H1 (cell line): ENCODE measurements around the gene GLUL. TPM values are rescaled to one million over a fixed set of nuclear protein-coding genes. Genes with fewer than 3 reads are reported as not detected.

Experiments
- CTCF ChIA-PET: fragments of 300-600 bp; sonication (Branson Sonifier 250); formaldehyde crosslinking; loops from one replicate; lab custom pipeline; 2021; ENCODE audit not compliant: partially characterized antibody; lab: Charles Lee
- POLR2A ChIA-PET: fragments of 300-600 bp; sonication (Branson Sonifier 250); formaldehyde crosslinking; loops from one replicate; lab custom pipeline; 2021; ENCODE audit warnings: inconsistent platforms; ENCODE audit not compliant: partially characterized antibody; lab: Charles Lee
- DNase-seq, 2 experiments: peaks; one replicate each; pipeline versions ENCODE4 v3.0.0 to v3.0.0-alpha.2; 2010 to 2022; ENCODE audit warnings: low spot score in 2 of 2, low read depth in 1 of 2, mixed read lengths in 1 of 2
- FAIRE-seq: peaks from 2 replicates; lab custom pipeline; 2011; peaks lifted over from hg19 to GRCh38; lab: Jason Lieb, UNC
- H2AFZ ChIP-seq: 2 replicates; pipeline ENCODE4 v1.8.1; 2012; ENCODE audit warnings: low read length, inconsistent platforms
- H2AK5ac ChIP-seq: 2 replicates; pipeline ENCODE4 v1.6.1; 2013; ENCODE audit warnings: low read depth, low read length
- H2BK120ac ChIP-seq: replicated peaks from 2 replicates; pipeline ENCODE3; 2013; ENCODE audit warnings: low read depth, low read length, inconsistent platforms
- H2BK12ac ChIP-seq: 2 replicates; pipeline ENCODE4 v1.6.1; 2013; ENCODE audit warnings: low read depth, low read length
- H2BK15ac ChIP-seq: 2 replicates; pipeline ENCODE4 v1.6.1; 2013; ENCODE audit warnings: low read length
- H2BK20ac ChIP-seq: 2 replicates; pipeline ENCODE4 v1.6.1; 2013; ENCODE audit warnings: low read length
- H2BK5ac ChIP-seq: 2 replicates; pipeline ENCODE4 v1.6.1; 2013; ENCODE audit warnings: low read depth, low read length
- H3K14ac ChIP-seq: 2 replicates; pipeline ENCODE4 v1.6.1; 2013; ENCODE audit warnings: inconsistent platforms; ENCODE audit not compliant: insufficient read length
- H3K18ac ChIP-seq: 2 replicates; pipeline ENCODE4 v1.6.1; 2013; ENCODE audit warnings: low read length; ENCODE audit errors: extremely low read depth
- H3K23ac ChIP-seq: 2 replicates; pipeline ENCODE4 v1.6.1; 2013; ENCODE audit warnings: inconsistent platforms; ENCODE audit not compliant: insufficient read length
- H3K23me2 ChIP-seq: 2 replicates; pipeline ENCODE4 v1.6.1; 2013; ENCODE audit warnings: low read depth, low read length
- H3K27ac ChIP-seq: 2 replicates; pipeline ENCODE4 v1.6.1; 2011; ENCODE audit warnings: low read depth, low read length, inconsistent platforms
- H3K27me3 ChIP-seq, 4 experiments: replicated peaks in 1 of 4; 1 replicate in 1 of 4; 2 replicates in 3 of 4; pipeline versions ENCODE4 v1.6.1 to v1.8.1; 2011 to 2013; ENCODE audit warnings: low read length in 3 of 4, mild to moderate bottlenecking in 3 of 4, inconsistent platforms in 2 of 4, mixed read lengths in 2 of 4, moderate library complexity in 1 of 4; ENCODE audit not compliant: control insufficient read depth in 3 of 4, insufficient read depth in 3 of 4; ENCODE audit errors: extremely low read depth in 1 of 4
- H3K36me3 ChIP-seq, 4 experiments: 2 replicates each; pipeline versions ENCODE4 v1.6.1 to v1.8.1; 2011 to 2013; ENCODE audit warnings: mild to moderate bottlenecking in 4 of 4, low read length in 3 of 4, moderate library complexity in 2 of 4, control low read depth in 1 of 4, inconsistent platforms in 1 of 4; ENCODE audit not compliant: insufficient read depth in 4 of 4, control insufficient read depth in 2 of 4
- H3K4ac ChIP-seq: replicated peaks from 2 replicates; pipeline ENCODE3; 2013; ENCODE audit warnings: low read length, low read depth, mixed read lengths, inconsistent platforms; ENCODE audit not compliant: insufficient read length
- H3K4me1 ChIP-seq, 4 experiments: replicated peaks in 1 of 4; 1 replicate in 1 of 4; 2 replicates in 3 of 4; pipeline versions ENCODE4 v1.6.1 to v1.8.1; 2011 to 2013; ENCODE audit warnings: low read length in 3 of 4, inconsistent platforms in 2 of 4, mixed read lengths in 1 of 4; ENCODE audit not compliant: insufficient read depth in 4 of 4, control insufficient read depth in 3 of 4
- H3K4me2 ChIP-seq, 2 experiments: 2 replicates each; pipeline versions ENCODE4 v1.6.1 to v1.8.1; 2011 to 2013; ENCODE audit warnings: low read depth in 2 of 2, low read length in 2 of 2, control low read depth in 1 of 2, inconsistent platforms in 1 of 2, mild to moderate bottlenecking in 1 of 2; ENCODE audit not compliant: insufficient read depth in 1 of 2
- H3K4me3 ChIP-seq, 4 experiments: fragments of 200-600, 300-600 bp in 1 of 4; sonication (generic), shearing (Covaris generic), sonication (Bioruptor Twin) in 1 of 4; 2 replicates each; pipeline versions ENCODE4 v1.5.1 to v1.8.1; 2011 to 2016; ENCODE audit warnings: low read length in 4 of 4, low read depth in 3 of 4, control low read depth in 2 of 4, inconsistent platforms in 2 of 4, mild to moderate bottlenecking in 2 of 4, mixed read lengths in 1 of 4, moderate library complexity in 1 of 4; ENCODE audit not compliant: insufficient read depth in 2 of 4; ENCODE audit errors: extremely low read depth in 1 of 4
- H3K56ac ChIP-seq: replicated peaks from 2 replicates; pipeline ENCODE3; 2013; ENCODE audit warnings: low read depth, mild to moderate bottlenecking, mixed read lengths, low read length, inconsistent platforms; ENCODE audit not compliant: insufficient read length
- H3K79me1 ChIP-seq: 2 replicates; pipeline ENCODE4 v1.6.1; 2013; ENCODE audit warnings: low read depth, low read length, control low read depth
- H3K79me2 ChIP-seq, 2 experiments: 2 replicates each; pipeline versions ENCODE4 v1.6.1 to v1.8.1; 2012 to 2013; ENCODE audit warnings: low read length in 2 of 2, mild to moderate bottlenecking in 2 of 2, inconsistent platforms in 1 of 2; ENCODE audit not compliant: insufficient read depth in 2 of 2, control insufficient read depth in 1 of 2
- H3K9ac ChIP-seq, 4 experiments: replicated peaks in 1 of 4; 1 replicate in 1 of 4; 2 replicates in 3 of 4; pipeline versions ENCODE4 v1.6.1 to v1.8.1; 2011 to 2013; ENCODE audit warnings: low read depth in 3 of 4, low read length in 3 of 4, control low read depth in 2 of 4, mild to moderate bottlenecking in 2 of 4, moderate library complexity in 2 of 4, inconsistent platforms in 1 of 4; ENCODE audit errors: extremely low read depth in 1 of 4
- H3K9me3 ChIP-seq, 2 experiments: 2 replicates each; pipeline versions ENCODE4 v1.6.1 to v1.8.1; 2012 to 2013; ENCODE audit warnings: mild to moderate bottlenecking in 2 of 2, moderate library complexity in 2 of 2, control low read depth in 1 of 2, inconsistent platforms in 1 of 2, low read depth in 1 of 2, low read length in 1 of 2, mixed read lengths in 1 of 2; ENCODE audit not compliant: insufficient read depth in 2 of 2
- H4K20me1 ChIP-seq, 2 experiments: replicated peaks in 1 of 2; 2 replicates each; pipeline versions ENCODE3 to v1.8.1; 2011 to 2013; ENCODE audit warnings: inconsistent platforms in 2 of 2, low read length in 2 of 2, mild to moderate bottlenecking in 1 of 2; ENCODE audit not compliant: insufficient read depth in 2 of 2, control insufficient read depth in 1 of 2
- H4K5ac ChIP-seq: 2 replicates; pipeline ENCODE4 v1.6.1; 2013; ENCODE audit warnings: low read length, low read depth, mixed read lengths, inconsistent platforms; ENCODE audit not compliant: insufficient read length
- H4K8ac ChIP-seq: 2 replicates; pipeline ENCODE4 v1.8.0; 2013; ENCODE audit warnings: mild to moderate bottlenecking, moderate library complexity, low read length, inconsistent platforms; ENCODE audit not compliant: insufficient read depth; ENCODE audit errors: extremely low read depth
- H4K91ac ChIP-seq: replicated peaks from 2 replicates; pipeline ENCODE3; 2013; ENCODE audit warnings: low read length, mixed read lengths, inconsistent platforms; ENCODE audit not compliant: insufficient read length
- KDM5A ChIP-seq: fragments of 200-600 bp; IDR thresholded peaks from 2 replicates; pipeline ENCODE4 v1.7.1; 2012; ENCODE audit warnings: mild to moderate bottlenecking, low read length, inconsistent platforms, mixed read lengths
- RAD21 ChIP-seq, 2 experiments: IDR thresholded peaks in 1 of 2; conservative IDR thresholded peaks in 1 of 2; 2 replicates each; pipeline ENCODE4 v1.6.1; 2011; ENCODE audit warnings: low read depth in 2 of 2, low read length in 2 of 2, improper control_type of control experiment in 1 of 2, inconsistent platforms in 1 of 2, mild to moderate bottlenecking in 1 of 2, moderate library complexity in 1 of 2
- WGBS, 2 experiments: shearing (Covaris generic) in 1 of 2; methylation state at CpG; one replicate each; pipeline versions ENCODE4 v1.1.6 to v1.1.7; 2013 to 2015; ENCODE audit warnings: low lambda C conversion rate in 2 of 2, mixed read lengths in 2 of 2, inconsistent platforms in 1 of 2, low coverage in 1 of 2, missing lambda C conversion rate in 1 of 2; ENCODE audit not compliant: insufficient replicate concordance in 2 of 2, insufficient coverage in 1 of 2, insufficient read length in 1 of 2; ENCODE audit errors: extremely low coverage in 1 of 2, missing lambda C conversion rate in 1 of 2; 5-methylcytosine and 5-hydroxymethylcytosine counted together
- polyA plus RNA-seq, 7 experiments: library from polyadenylated mRNA; depleted of rRNA in 3 of 7; stranded (reverse) in 5 of 7; unstranded in 2 of 7; fragments of >200 nt in 5 of 7; fragments of 200-250 nt in 2 of 7; gene quantifications; 1 replicate in 5 of 7; 2 replicates in 1 of 7; 4 replicates in 1 of 7; pipeline versions ENCODE4 v1.2.1 to v1.2.3, GENCODE V29; 2011 to 2013; ENCODE audit warnings: missing spikeins in 2 of 7, mixed read lengths in 2 of 7
- total RNA-seq: library from RNA; stranded (reverse); fragmentation: NEBNext Ultra II Directional; extraction: Animal tissue kit (Norgen Biotek cat#: 25700); gene quantifications from 2 replicates; pipeline ENCODE4 v1.2.1, GENCODE V29; 2021
- TF ChIP-seq, protein P1 (sequence below), 3 experiments: IDR thresholded peaks; 1 replicate in 2 of 3; 2 replicates in 1 of 3; pipeline versions ENCODE4 v1.5.1 to v1.6.1; 2011; ENCODE audit warnings: low read length in 3 of 3, mild to moderate bottlenecking in 3 of 3, inconsistent platforms in 2 of 3, low read depth in 1 of 3, moderate library complexity in 1 of 3; ENCODE audit not compliant: insufficient read depth in 1 of 3; ENCODE audit errors: control extremely low read depth in 1 of 3

The GLUL gene
- total and polyA plus RNA-seq, 2 of the 8 experiments (the other 6 are each of a cell fraction or from before 2014, with no cell fraction given): 261 to 453 TPM

DNA sequence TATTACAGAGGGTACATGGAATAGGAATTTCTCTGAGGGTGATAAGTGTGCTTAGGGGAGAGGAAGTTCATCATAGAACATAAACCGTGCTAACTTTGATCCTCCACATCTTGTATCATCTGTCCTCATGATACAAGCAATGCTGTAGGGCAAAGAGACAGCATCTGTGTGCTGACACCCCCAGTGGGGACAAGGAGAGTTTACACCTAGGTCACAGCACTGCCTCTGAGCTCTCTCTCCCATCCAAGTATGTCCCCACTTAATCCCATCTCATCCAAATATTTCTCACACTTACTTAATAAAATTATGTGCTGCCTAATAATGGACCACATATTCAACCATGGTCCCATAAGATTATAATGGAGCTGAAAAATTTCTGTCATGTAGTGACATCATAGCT is 13.2 kb upstream of the GLUL start:
- Histone ChIP-seq H3K79me2 (no peaks in the 10 kb centered on the region), H3K27me3 (no peaks in the 10 kb centered on the region), H2BK20ac (no peak overlapping the region), H2BK12ac (no peak overlapping the region), H3K4me1 (peaks cover 0 to 5% (median 0%) of the 10 kb centered on the region in 4 experiments; a peak in 1 of 7 replicates), H2AFZ (no peak overlapping the region), H3K36me3 (no peaks in the 10 kb centered on the region), H3K4ac (no peak overlapping the region), H3K4me3 (no peak overlapping the region), H3K4me2 (no peak overlapping the region), H2BK15ac (no peak overlapping the region), H3K27ac (no peak overlapping the region), H4K8ac (no peak overlapping the region), H3K79me1 (no peaks in the 10 kb centered on the region), H3K9ac (no peak overlapping the region), H2BK120ac (no peak overlapping the region), H3K23me2 (no peaks in the 10 kb centered on the region), H3K56ac (no peak overlapping the region), H4K91ac (no peak overlapping the region), H4K20me1 (no peaks in the 10 kb centered on the region), H3K9me3 (no peaks in the 10 kb centered on the region), H4K5ac (no peak overlapping the region), H2AK5ac (no peak overlapping the region), H3K18ac (no peak overlapping the region), H2BK5ac (no peak overlapping the region), H3K14ac (no peak overlapping the region), H3K23ac (no peak overlapping the region)
- WGBS, 2 experiments: 79% methylated on average over 1 of the region's 1 CpG; no CpG with 5 or more reads in 1 of the 2 experiments
- DNase-seq (no peak), FAIRE-seq (peak; percentile 86)
- TF ChIP-seq KDM5A (no peak), RAD21 (IDR thresholded peaks at IDR 0.05 in 1 of 2, conservative IDR thresholded peaks at IDR 0.05 in 1 of 2; ENCODE audit: low read depth in 2 of 2, low read length in 2 of 2) (peak; percentile 36 to 43; a peak in 3 of 4 replicates)
- TF ChIP-seq, protein P1, sequence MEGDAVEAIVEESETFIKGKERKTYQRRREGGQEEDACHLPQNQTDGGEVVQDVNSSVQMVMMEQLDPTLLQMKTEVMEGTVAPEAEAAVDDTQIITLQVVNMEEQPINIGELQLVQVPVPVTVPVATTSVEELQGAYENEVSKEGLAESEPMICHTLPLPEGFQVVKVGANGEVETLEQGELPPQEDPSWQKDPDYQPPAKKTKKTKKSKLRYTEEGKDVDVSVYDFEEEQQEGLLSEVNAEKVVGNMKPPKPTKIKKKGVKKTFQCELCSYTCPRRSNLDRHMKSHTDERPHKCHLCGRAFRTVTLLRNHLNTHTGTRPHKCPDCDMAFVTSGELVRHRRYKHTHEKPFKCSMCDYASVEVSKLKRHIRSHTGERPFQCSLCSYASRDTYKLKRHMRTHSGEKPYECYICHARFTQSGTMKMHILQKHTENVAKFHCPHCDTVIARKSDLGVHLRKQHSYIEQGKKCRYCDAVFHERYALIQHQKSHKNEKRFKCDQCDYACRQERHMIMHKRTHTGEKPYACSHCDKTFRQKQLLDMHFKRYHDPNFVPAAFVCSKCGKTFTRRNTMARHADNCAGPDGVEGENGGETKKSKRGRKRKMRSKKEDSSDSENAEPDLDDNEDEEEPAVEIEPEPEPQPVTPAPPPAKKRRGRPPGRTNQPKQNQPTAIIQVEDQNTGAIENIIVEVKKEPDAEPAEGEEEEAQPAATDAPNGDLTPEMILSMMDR (IDR thresholded peaks at IDR 0.05; ENCODE audit: control extremely low read depth in 1 of 3, insufficient read depth in 1 of 3, low read depth in 1 of 3, low read length in 3 of 3): peak; percentile 25 to 65 (median 42); a peak in 3 of 4 replicates
- ChIA-PET CTCF (interaction anchor here (0.6 to 4.0 kb wide), 20 partner anchors 8 to 323 kb away, joined by 3 to 17 read pairs (median 4); no protein-coding TSS in a partner anchor), POLR2A (interaction anchor here (1.0 to 1.2 kb wide), 2 partner anchors 11 to 12 kb away, joined by 3 to 4 read pairs; no protein-coding TSS in a partner anchor)
